Mucosa of descending colon (tissue), 3 donors: ENCODE data around the gene GNAT1. TPM values are rescaled to one million over a fixed set of nuclear protein-coding genes. Genes with fewer than 3 reads are reported as not detected.

Source experiments
- ATAC-seq: fragments of 200-7000 bp; cut with Tn5 transposase; one replicate; pipeline ENCODE4 v1.9.1; 2020; ENCODE audit warnings: mild to moderate bottlenecking, moderate library complexity
- DNase-seq, 3 donors: peaks; one replicate each; pipeline ENCODE4 v3.0.0-alpha.2; 2020
- H3K36me3 ChIP-seq: fragments of 200-600 bp; one replicate; pipeline ENCODE4 v1.8.0; 2021; ENCODE audit warnings: low read depth, mild to moderate bottlenecking
- H3K4me1 ChIP-seq: fragments of 200-600 bp; one replicate; pipeline ENCODE4 v1.8.0; 2021; ENCODE audit warnings: low read depth, mild to moderate bottlenecking
- H3K4me3 ChIP-seq: fragments of 200-600 bp; one replicate; pipeline ENCODE4 v1.8.0; 2021; ENCODE audit warnings: mild to moderate bottlenecking
- H3K9me3 ChIP-seq: fragments of 200-600 bp; one replicate; pipeline ENCODE4 v1.8.0; 2021; ENCODE audit warnings: mild to moderate bottlenecking
- intact Hi-C, 2 donors: fragments of 100-400 bp; cut with DNase I in 1 of 2; cut with micrococcal nuclease in 1 of 2; formaldehyde crosslinking; loops; one replicate each; pipeline versions ENCODE4 v1.11.0 to v1.11.1; 2022; cut with DNase I, micrococcal nuclease
- total RNA-seq, 3 donors: library from RNA; stranded (reverse); fragmentation: NEBNext Ultra II Directional in 2 of 3; extraction: Animal tissue kit (Norgen Biotek cat#: 25700) in 2 of 3; gene quantifications; one replicate each; pipeline versions ENCODE4 v1.2.1 to v1.2.4, GENCODE V29; 2021 to 2023
- TF ChIP-seq, protein P1 (sequence below): fragments of 200-600 bp; IDR thresholded peaks from one replicate; pipeline ENCODE4 v1.8.0; 2022; ENCODE audit warnings: antibody characterized with exemption, mild to moderate bottlenecking
- donor health status: DM: no; HTN: no; CAD: no; lungs with moderate emphysema.
- donor health status: DM: no; HTN: no; CAD: no.
- donor health status: DM: no; HTN: yes; CAD: no.

Gene GNAT1
- total RNA-seq, 3 donors from 2014 or later = not detected

DNA sequence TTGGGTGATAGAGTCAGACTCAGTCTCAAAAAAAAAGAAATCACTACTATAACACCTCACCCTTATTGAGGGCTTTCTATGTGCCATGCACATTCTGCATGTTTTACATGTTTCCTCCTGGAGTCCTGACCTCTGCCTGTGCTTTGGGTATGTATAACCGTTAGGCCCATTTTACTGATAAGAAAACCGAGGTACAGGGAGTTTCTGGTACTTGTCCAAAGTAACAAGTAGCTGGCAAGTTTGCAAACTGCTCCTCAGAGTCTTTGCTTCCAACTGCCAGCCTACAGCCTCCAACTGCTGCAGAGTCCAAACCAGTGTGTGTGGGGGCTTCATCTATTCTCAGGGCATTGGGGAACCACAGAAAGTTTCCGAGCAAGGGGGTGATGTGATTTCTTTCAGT lies 40.9 kb downstream of the GNAT1 start:
- Histone ChIP-seq H3K4me3 (no peak overlapping the region), H3K36me3 (no peaks in the 10 kb centered on the region), H3K4me1 (peaks cover 10% of the 10 kb centered on the region), H3K9me3 (no peaks in the 10 kb centered on the region)
- intact Hi-C loops = no loop called here
- TF ChIP-seq, protein P1, sequence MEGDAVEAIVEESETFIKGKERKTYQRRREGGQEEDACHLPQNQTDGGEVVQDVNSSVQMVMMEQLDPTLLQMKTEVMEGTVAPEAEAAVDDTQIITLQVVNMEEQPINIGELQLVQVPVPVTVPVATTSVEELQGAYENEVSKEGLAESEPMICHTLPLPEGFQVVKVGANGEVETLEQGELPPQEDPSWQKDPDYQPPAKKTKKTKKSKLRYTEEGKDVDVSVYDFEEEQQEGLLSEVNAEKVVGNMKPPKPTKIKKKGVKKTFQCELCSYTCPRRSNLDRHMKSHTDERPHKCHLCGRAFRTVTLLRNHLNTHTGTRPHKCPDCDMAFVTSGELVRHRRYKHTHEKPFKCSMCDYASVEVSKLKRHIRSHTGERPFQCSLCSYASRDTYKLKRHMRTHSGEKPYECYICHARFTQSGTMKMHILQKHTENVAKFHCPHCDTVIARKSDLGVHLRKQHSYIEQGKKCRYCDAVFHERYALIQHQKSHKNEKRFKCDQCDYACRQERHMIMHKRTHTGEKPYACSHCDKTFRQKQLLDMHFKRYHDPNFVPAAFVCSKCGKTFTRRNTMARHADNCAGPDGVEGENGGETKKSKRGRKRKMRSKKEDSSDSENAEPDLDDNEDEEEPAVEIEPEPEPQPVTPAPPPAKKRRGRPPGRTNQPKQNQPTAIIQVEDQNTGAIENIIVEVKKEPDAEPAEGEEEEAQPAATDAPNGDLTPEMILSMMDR = no peak
- DNase-seq (no peak), ATAC-seq (no peak)

DNA sequence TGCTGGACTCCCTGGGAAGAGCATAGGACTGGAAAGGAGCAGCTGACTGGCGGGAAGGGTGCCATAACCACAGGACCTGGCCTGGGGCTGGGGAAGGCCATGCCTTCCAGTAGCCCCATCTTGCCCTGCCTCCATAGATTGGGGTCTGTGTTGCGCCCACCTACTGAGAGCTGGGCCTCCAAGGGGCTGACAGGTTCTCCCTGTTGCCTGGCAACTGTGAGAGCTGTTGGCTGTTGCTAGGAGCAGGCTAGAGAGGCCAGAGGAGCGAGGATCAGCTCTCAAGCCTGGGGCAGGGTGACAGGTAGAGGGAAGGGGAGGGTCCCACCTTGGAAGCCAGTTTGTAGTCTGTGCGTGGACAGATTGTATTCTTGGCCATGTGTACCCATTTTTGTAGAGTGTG lies 41.8 kb downstream of the GNAT1 start:
- no peaks in the 10 kb centered on the region for H3K36me3 ChIP-seq
- DNase-seq = no peak

DNA sequence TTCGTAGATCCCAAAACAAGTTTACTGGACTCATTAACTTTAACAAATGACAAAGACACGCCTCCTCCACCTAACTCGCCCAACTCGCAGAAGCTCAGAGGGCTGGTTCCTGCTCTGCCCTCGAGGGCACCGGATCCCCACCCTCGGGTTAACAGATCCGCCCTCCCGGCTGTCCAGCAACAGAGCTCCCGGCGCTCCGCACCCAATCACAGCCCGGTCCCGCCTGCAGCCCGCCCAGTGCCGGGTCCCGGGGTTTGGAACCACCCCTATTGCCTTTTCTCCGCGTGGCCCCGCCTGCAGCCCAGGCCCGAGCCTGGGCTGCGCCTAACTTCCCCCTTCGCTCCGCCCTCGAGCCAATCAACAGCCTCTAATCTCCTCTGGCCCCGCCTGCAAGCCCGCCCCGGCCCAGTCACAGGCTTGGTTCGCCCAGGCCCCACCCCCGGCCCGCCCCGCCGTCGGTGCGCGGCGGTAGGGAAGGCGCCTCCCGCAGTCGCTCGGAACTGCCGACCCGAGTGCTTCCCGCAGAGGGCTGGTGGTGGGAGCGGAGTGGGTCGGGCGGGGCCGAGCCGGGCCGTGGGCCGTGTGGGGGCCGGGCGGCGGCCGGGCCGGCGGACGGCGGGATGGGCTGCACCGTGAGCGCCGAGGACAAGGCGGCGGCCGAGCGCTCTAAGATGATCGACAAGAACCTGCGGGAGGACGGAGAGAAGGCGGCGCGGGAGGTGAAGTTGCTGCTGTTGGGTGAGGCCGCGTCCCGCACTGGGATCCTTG lies 44.5 kb downstream of the GNAT1 start, which contains the start of gene GNAI2:
Gene GNAI2 (plus strand): TSS at position 489 of the 768 bp plus-strand sequence. CDS start 132 bp downstream, at position 621.
- peaks cover 33% of the 10 kb centered on the region for H3K4me1 ChIP-seq
- peak; percentile 97 to 100 (median 99) for DNase-seq
- TF ChIP-seq, protein P1 = peak; percentile 14
- peak within 1 kb of the TSS; percentile 66 for H3K4me3 ChIP-seq
- H3K9me3 ChIP-seq = no peaks in the 10 kb centered on the region
- peak; percentile 90 for ATAC-seq
- no peaks in the 10 kb centered on the region for H3K36me3 ChIP-seq
- intact Hi-C loops = no loop called here

More for the DNA sequence above, 41.8 kb downstream of the GNAT1 start:
- no peak for ATAC-seq
- TF ChIP-seq, protein P1 = no peak
- Histone ChIP-seq H3K4me3 (no peak overlapping the region), H3K9me3 (no peaks in the 10 kb centered on the region), H3K4me1 (peaks cover 17% of the 10 kb centered on the region)
- intact Hi-C loops = no loop called here

DNA sequence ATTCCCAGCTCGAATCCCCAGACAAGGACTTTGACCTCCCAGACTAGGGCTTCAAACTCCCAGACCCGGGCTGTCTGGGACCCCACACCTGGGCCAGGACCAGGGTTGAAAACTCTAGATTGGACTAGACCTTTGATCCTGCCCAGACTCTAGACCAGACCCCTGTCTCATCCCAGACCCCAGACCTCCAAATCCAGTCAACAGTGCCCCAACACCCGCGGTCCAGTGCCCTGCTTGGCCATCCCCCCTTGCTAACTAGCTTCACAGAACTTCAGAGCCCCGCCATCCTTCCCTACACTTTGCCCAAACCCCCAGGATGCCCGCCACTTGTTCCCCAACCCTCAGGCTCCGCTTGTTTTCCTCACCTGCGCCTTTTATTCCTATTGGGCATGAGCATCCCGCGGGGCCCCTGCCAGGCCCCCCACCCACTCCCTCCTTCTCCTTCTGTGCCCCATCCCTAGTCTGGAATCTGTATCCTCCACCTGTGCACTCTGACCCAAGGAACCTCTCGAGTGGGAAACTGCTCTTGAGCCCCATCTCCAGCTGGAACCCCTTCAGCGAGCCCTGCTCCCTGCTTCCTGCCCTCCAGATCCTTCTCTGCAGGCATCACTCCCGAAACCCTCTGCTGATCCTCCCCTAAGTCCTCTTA lies 45.2 kb downstream of the GNAT1 start:
- ATAC-seq = no peak
- H3K4me1 ChIP-seq = peaks cover 40% of the 10 kb centered on the region

DNA sequence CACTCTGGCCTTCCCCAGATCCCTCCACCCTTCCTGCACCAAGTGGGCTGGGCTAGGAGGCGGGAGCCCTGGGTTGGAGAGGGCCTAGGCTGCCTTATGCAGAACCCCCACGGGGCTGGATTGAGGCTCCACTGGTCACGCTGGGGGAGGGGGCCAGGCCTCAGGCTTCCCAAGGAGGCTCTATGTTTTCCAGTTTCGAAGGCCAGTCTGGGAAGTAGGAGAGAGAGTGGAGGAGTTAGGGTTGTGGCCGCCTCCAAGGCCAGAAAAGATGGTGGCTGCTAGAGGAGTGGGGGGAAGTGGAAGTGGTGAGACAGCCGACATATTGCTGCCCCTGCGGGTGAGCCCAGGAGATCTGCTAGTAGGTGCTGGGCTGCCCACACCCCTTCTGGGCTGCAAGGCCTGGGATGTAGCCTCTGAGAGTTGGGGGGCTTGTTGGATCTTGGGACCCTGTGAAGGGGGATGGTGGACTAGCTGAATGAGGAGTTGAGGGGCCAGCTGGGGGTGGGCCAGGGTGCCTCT lies 45.8 kb downstream of the GNAT1 start:
- TF ChIP-seq, protein P1 = no peak
- DNase-seq = peak in 1 of 3 donors; percentile 71
- intact Hi-C loops = no loop called here
- Histone ChIP-seq H3K4me3 (peak overlapping the region; percentile 66), H3K4me1 (peaks cover 46% of the 10 kb centered on the region), H3K36me3 (no peaks in the 10 kb centered on the region), H3K9me3 (no peaks in the 10 kb centered on the region)
- no peak for ATAC-seq

More for the DNA sequence above, 45.2 kb downstream of the GNAT1 start:
- no peak for DNase-seq
- peak overlapping the region; percentile 66 for H3K4me3 ChIP-seq
- no peaks in the 10 kb centered on the region for H3K9me3 ChIP-seq
- intact Hi-C loops = no loop called here
- TF ChIP-seq, protein P1 = no peak
- no peaks in the 10 kb centered on the region for H3K36me3 ChIP-seq
